ENCODE measurements around the gene ALG14.
"Not testable (repeated sequence)": the region's sequence is repeated elsewhere in the genome, so short reads cannot be mapped to it uniquely, and the experiment has no call there.

ALG14 gene

GRCh38 chr1:94951509-94952208 lies 121.1 kb downstream of the ALG14 start:
- no peak for DNase-seq

DNA sequence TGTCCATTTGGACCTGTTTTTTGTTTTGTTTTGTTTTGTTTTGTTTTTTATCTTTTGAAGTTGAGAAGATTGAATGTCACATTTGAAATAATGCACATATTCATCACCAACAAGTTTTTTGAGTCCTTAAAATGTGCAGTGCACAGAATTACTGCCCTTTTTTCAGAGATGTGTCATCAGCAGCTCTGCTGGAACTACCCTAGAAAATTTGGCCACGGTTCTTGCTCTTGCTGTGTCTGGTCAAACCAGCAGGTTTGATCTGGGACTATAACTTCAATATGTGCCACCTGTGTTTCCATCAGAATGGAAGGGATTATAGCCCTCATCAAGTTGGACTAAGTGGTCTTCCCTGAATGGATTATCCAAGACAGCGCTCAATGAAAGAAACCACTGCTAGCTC lies 121.7 kb downstream of the ALG14 start:
- no peak for DNase-seq

- DNase-seq = peak; percentile 27
Observed at GRCh38 chr1:94949681-94950661, 122.8 kb downstream of the ALG14 start.

DNA sequence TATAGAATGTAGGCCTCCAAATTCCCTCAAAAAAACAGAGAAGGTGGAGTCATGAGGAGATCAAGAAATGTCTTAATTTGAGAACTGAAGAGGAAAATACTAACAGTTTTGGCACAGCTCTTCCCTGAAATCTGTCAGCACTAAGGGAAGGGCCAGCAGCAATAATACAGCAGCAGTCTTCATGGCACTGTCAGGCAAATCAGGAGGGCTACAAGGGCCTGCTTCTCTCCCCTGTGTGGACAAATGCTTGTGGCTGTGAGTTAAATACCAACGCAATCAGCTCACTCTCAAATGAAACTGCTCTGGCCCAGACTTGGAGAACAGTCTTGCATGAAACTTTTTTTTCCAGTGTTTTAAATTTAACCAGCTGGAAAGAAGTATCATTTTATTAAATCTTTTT lies 125.3 kb downstream of the ALG14 start:
- peak; percentile 22 for DNase-seq

GRCh38 chr1:94946886-94947285 lies 125.9 kb downstream of the ALG14 start:
- no peak for DNase-seq

- peak; percentile 88 for DNase-seq
Observed at GRCh38 chr1:94942171-94943128, 130.3 kb downstream of the ALG14 start.

- DNase-seq = not testable (repeated sequence)
Observed at GRCh38 chr1:94941480-94941879, 131.3 kb downstream of the ALG14 start.

DNA sequence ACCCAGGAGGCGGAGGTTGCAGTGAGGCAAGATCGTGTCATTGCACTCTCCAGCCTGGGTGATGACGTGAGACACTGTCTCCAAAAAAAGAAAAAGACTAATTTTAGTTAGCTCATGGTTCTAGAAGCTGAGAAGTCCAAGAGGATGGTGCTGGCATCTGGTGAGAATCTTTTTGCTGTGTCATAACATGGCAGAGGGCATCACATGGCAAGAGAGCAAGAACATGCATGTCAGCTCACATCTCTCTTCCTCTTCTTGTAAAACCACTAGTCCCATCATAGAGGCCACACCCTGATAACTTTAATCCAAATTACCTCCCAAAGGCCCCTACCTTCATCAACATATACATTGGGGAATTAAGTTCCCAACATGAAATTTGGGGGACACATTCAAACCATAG lies 132.0 kb downstream of the ALG14 start:
- no peak for DNase-seq

- no peak for DNase-seq
Observed at GRCh38 chr1:94937820-94938219, 134.9 kb downstream of the ALG14 start.

- peak; percentile 55 for DNase-seq
Observed at GRCh38 chr1:94936861-94937620, 135.7 kb downstream of the ALG14 start.

DNA sequence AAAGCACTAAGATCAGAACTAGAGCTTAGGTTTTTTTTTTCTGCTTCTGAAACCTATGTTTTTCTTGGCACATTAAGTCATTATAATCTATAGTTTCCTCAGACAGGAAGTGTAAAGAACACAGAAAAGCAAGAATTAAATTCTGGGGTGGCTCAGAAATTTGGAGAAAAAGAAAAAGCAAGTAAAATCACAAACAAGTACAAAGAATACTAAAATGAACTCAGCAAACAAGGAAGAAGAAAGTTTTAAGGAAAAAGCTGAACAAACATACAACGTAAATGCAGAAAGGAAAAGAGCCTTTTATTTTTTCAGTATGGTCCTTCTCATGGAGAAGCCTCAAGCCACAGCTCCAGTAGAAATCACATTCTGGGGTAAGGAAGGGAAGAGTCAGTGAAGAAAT lies 137.3 kb downstream of the ALG14 start:
- no peak for DNase-seq

- no peak for DNase-seq
Observed at GRCh38 chr1:94935034-94935433, 137.7 kb downstream of the ALG14 start.

- DNase-seq = no peak
Observed at GRCh38 chr1:94934551-94934950, 138.2 kb downstream of the ALG14 start.

DNA sequence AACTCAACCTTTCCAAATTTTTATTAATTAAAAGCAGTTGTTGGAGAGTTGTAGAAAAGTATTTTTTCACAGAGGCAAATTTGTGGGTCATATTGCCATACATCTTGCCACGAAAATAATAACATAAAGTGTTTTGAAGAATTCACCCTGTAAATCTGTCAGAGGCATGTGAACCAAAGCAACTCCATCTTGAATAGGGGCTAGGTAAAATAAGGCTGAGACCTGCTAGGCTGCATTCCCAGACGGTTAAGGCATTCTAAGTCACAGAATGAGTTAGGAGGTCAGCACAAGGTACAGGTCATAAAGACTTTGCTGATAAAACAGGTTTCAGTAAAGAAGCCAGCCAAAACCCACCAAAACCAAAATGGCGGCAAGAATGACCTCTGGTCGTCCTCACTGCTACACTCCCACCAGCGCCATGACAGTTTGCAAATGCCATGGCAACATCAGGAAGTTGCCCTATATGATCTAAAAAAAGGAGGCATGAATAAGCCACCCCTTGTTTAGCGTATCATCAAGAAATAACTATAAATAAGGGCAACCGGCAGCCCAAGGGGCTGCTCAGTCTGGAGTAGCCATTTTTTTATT lies 141.4 kb downstream of the ALG14 start:
- DNase-seq = no peak

DNA sequence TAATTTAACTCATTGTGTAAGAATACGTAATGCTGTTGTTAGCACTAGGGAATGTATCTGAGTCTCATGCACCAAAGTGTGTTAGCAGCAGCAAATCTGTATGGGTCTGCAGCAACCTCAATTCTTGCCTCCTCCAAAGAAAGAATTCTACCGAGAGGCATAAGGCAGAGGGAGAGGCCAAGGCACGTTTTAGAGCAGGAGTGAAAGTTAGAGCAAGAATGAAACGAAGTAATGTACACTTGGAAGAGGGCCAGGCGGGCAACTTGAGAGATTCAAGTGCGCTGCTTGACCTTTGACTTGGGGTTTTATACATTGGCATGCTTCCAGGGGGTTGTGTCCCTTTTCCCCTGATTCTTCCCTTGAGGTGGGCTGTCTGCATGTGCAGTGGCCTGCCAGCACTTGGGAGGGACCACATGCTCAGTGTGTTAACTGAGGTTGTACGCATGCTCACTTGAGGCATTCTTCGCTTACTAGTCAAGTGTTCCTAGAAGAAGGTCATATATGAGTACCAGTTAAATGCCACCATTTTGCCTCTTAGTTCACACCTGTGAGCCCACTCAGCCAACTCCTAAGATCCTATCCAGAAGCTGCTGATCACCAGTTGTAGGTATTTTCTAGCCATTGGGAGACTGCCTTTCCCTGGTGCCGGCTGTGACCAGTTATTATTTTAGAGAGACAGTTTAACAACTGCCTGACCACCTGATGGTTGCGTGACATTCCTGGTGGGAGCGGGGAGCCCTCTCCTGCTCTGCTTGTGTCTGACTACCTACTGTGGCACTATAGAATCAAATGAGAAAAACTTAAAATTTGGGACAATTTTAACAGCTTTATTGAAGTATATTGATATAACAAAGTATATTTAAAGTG lies 143.2 kb downstream of the ALG14 start:
- no peak for DNase-seq

- DNase-seq = no peak
Observed at GRCh38 chr1:94928293-94928939, 144.3 kb downstream of the ALG14 start.

- DNase-seq = peak; percentile 37
Observed at GRCh38 chr1:94927405-94928175, 145.2 kb downstream of the ALG14 start.

GRCh38 chr1:94926915-94927404 lies 145.8 kb downstream of the ALG14 start, which contains the start of gene CNN3:
Gene CNN3 (minus strand): TSS chr1:94927110. CDS start chr1:94926894, 216 bp downstream.
- DNase-seq = peak; percentile 82

All from kidney glomerular epithelial cell (primary cell).